Fibroblast of lung (primary cell): ENCODE results near the gene VDAC2.

Experiments used
- CTCF ChIP-seq, 2 donors: IDR thresholded peaks in 1 of 2; conservative IDR thresholded peaks in 1 of 2; 1 replicate in 1 of 2; 2 replicates in 1 of 2; pipeline ENCODE4 v1.5.1; 2011 to 2012; ENCODE audit warnings: low read length in 2 of 2, control low read depth in 1 of 2, inconsistent platforms in 1 of 2, low read depth in 1 of 2, mild to moderate bottlenecking in 1 of 2
- EZH2 ChIP-seq: IDR thresholded peaks from 2 replicates; pipeline ENCODE4 v1.5.1; 2012; ENCODE audit warnings: low read length, control low read depth, mild to moderate bottlenecking; ENCODE audit errors: missing control alignments

- TF ChIP-seq CTCF (conservative IDR thresholded peaks at IDR 0.05 in 1 of 2, IDR thresholded peaks at IDR 0.05 in 1 of 2; ENCODE audit: low read depth in 1 of 2, low read length in 2 of 2) (no peak), EZH2 (no peak)
These were observed 695 bp upstream of the VDAC2 start for GRCh38 chr10:75209921-75210281.
